ENCODE results near the gene HES1.

HES1 gene

GRCh38 chr3:194107107-194107506 lies 28.8 kb upstream of the HES1 start:
- no peak for DNase-seq (ENCODE audit: extremely low spot score)
- ChIA-PET CTCF (no interaction called here), POLR2A (no interaction called here)
- TF ChIP-seq SUZ12 (IDR thresholded peaks at IDR 0.05) (no peak), PKNOX1 (IDR thresholded peaks at IDR 0.05) (no peak), ZNF384 (IDR thresholded peaks at IDR 0.05) (no peak), TARDBP (IDR thresholded peaks at IDR 0.05) (no peak), BHLHE40 (IDR thresholded peaks at IDR 0.05; ENCODE audit: borderline replicate concordance) (no peak), CTBP1 (IDR thresholded peaks at IDR 0.05; ENCODE audit: borderline replicate concordance) (no peak), HDGF (IDR thresholded peaks at IDR 0.05; ENCODE audit: borderline replicate concordance) (no peak), NFRKB (IDR thresholded peaks at IDR 0.05) (no peak), L3MBTL2 (conservative IDR thresholded peaks at IDR 0.05) (no peak), ELF4 (IDR thresholded peaks at IDR 0.05) (no peak), LEF1 (IDR thresholded peaks at IDR 0.05; ENCODE audit: borderline replicate concordance) (no peak), FOXM1 (IDR thresholded peaks at IDR 0.05; ENCODE audit: borderline replicate concordance) (no peak), FOXA1 (IDR thresholded peaks at IDR 0.05) (no peak), FOXK2 (IDR thresholded peaks at IDR 0.05) (no peak), ARNT (IDR thresholded peaks at IDR 0.05) (no peak)

GRCh38 chr3:194109192-194109863 lies 26.6 kb upstream of the HES1 start:
- TF ChIP-seq ARNT (IDR thresholded peaks at IDR 0.05): no peak
- no peak for TF ChIP-seq ZNF384 (IDR thresholded peaks at IDR 0.05)
- no peak for TF ChIP-seq PKNOX1 (IDR thresholded peaks at IDR 0.05)
- no peak for TF ChIP-seq FOXK2 (IDR thresholded peaks at IDR 0.05)
- TF ChIP-seq BHLHE40 (IDR thresholded peaks at IDR 0.05; ENCODE audit: borderline replicate concordance): no peak
- no peak for TF ChIP-seq FOXM1 (IDR thresholded peaks at IDR 0.05; ENCODE audit: borderline replicate concordance)
- no peak for TF ChIP-seq HDGF (IDR thresholded peaks at IDR 0.05; ENCODE audit: borderline replicate concordance)
- TF ChIP-seq TARDBP (IDR thresholded peaks at IDR 0.05): no peak
- no peak for TF ChIP-seq SUZ12 (IDR thresholded peaks at IDR 0.05)
- no peak for TF ChIP-seq L3MBTL2 (conservative IDR thresholded peaks at IDR 0.05)
- TF ChIP-seq NFRKB (IDR thresholded peaks at IDR 0.05): no peak
- TF ChIP-seq CTBP1 (IDR thresholded peaks at IDR 0.05; ENCODE audit: borderline replicate concordance): no peak
- no peak for TF ChIP-seq LEF1 (IDR thresholded peaks at IDR 0.05; ENCODE audit: borderline replicate concordance)
- no peak for TF ChIP-seq SP1 (IDR thresholded peaks at IDR 0.05)
- TF ChIP-seq FOXA1 (IDR thresholded peaks at IDR 0.05): no peak
- TF ChIP-seq ELF4 (IDR thresholded peaks at IDR 0.05): no peak
- POLR2A ChIA-PET: no interaction called here
- DNase-seq (ENCODE audit: extremely low spot score): no peak
- CTCF ChIA-PET: no interaction called here

GRCh38 chr3:194110483-194110882 lies 25.5 kb upstream of the HES1 start:
- ChIA-PET POLR2A (no interaction called here), CTCF (no interaction called here)
- no peak for DNase-seq (ENCODE audit: extremely low spot score)
- TF ChIP-seq CTBP1 (IDR thresholded peaks at IDR 0.05; ENCODE audit: borderline replicate concordance) (no peak), SP1 (IDR thresholded peaks at IDR 0.05) (no peak), BHLHE40 (IDR thresholded peaks at IDR 0.05; ENCODE audit: borderline replicate concordance) (no peak), NFRKB (IDR thresholded peaks at IDR 0.05) (no peak), HDGF (IDR thresholded peaks at IDR 0.05; ENCODE audit: borderline replicate concordance) (no peak)

- TF ChIP-seq PKNOX1 (IDR thresholded peaks at IDR 0.05) (no peak), NFRKB (IDR thresholded peaks at IDR 0.05) (no peak), FOXK2 (IDR thresholded peaks at IDR 0.05) (no peak), TARDBP (IDR thresholded peaks at IDR 0.05) (no peak), ZNF384 (IDR thresholded peaks at IDR 0.05) (no peak)
- ChIA-PET CTCF (no interaction called here), POLR2A (no interaction called here)
- no peak for DNase-seq (ENCODE audit: extremely low spot score)
These were observed 24.6 kb upstream of the HES1 start for GRCh38 chr3:194111336-194111735.

GRCh38 chr3:194112120-194113106 lies 23.5 kb upstream of the HES1 start:
- TF ChIP-seq CTBP1 (IDR thresholded peaks at IDR 0.05; ENCODE audit: borderline replicate concordance) (no peak), FOXK2 (IDR thresholded peaks at IDR 0.05) (no peak), NFRKB (IDR thresholded peaks at IDR 0.05) (no peak), HDGF (IDR thresholded peaks at IDR 0.05; ENCODE audit: borderline replicate concordance) (no peak), SP1 (IDR thresholded peaks at IDR 0.05) (no peak), SUZ12 (IDR thresholded peaks at IDR 0.05) (no peak), PKNOX1 (IDR thresholded peaks at IDR 0.05) (no peak), ELF4 (IDR thresholded peaks at IDR 0.05) (no peak), ZNF384 (IDR thresholded peaks at IDR 0.05) (no peak), L3MBTL2 (conservative IDR thresholded peaks at IDR 0.05) (no peak), FOXM1 (IDR thresholded peaks at IDR 0.05; ENCODE audit: borderline replicate concordance) (no peak), LEF1 (IDR thresholded peaks at IDR 0.05; ENCODE audit: borderline replicate concordance) (no peak), FOXA1 (IDR thresholded peaks at IDR 0.05) (no peak), ARNT (IDR thresholded peaks at IDR 0.05) (no peak)
- ChIA-PET POLR2A (no interaction called here), CTCF (no interaction called here)
- DNase-seq (ENCODE audit: extremely low spot score): no peak

Data from HEK293T (cell line).